ENCODE data around the gene PRSS57.

Gene PRSS57

GRCh38 chr19:663682-664117, 31.6 kb downstream of the PRSS57 start:
- peak overlapping the region; percentile 61 for H3K4me3 ChIP-seq (ENCODE audit: low read depth, low read length)
- peaks cover 4% of the 10 kb centered on the region for H3K4me1 ChIP-seq (ENCODE audit: control insufficient read depth, insufficient read depth, low read length)
- H3K27me3 ChIP-seq (ENCODE audit: control insufficient read depth, insufficient read depth, low read length) = no peaks in the 10 kb centered on the region; the same call in 1 of the 2 replicates
- no peaks in the 10 kb centered on the region for H3K36me3 ChIP-seq (ENCODE audit: control insufficient read depth, insufficient read depth, low read length)
- H3K9ac ChIP-seq (ENCODE audit: low read depth, low read length) = no peak overlapping the region
- H3K9me3 ChIP-seq (ENCODE audit: control insufficient read depth, insufficient read depth, low read length) = no peaks in the 10 kb centered on the region
- H3K27ac ChIP-seq (ENCODE audit: low read depth, low read length) = no peak overlapping the region

GRCh38 chr19:662962-663681, 32.1 kb downstream of the PRSS57 start, which contains the start of gene RNF126:
Gene RNF126, minus strand, starts transcription at chr19:663214. Its CDS starts 93 bp downstream, at chr19:663121.
- H3K9ac ChIP-seq (ENCODE audit: low read depth, low read length) = peak within 1 kb of the TSS; percentile 85
- peak within 1 kb of the TSS; percentile 78 for H3K27ac ChIP-seq (ENCODE audit: low read depth, low read length)
- peaks cover 4% of the 10 kb centered on the region for H3K4me1 ChIP-seq (ENCODE audit: control insufficient read depth, insufficient read depth, low read length)
- no peaks in the 10 kb centered on the region for H3K9me3 ChIP-seq (ENCODE audit: control insufficient read depth, insufficient read depth, low read length)
- H3K4me3 ChIP-seq (ENCODE audit: low read depth, low read length) = peak within 1 kb of the TSS; percentile 87
- H3K36me3 ChIP-seq (ENCODE audit: control insufficient read depth, insufficient read depth, low read length) = no peaks in the 10 kb centered on the region
- H3K27me3 ChIP-seq (ENCODE audit: control insufficient read depth, insufficient read depth, low read length) = no peaks in the 10 kb centered on the region; the same call in 1 of the 2 replicates

- Histone ChIP-seq H3K36me3 (ENCODE audit: control insufficient read depth, insufficient read depth, low read length) (peaks cover 2% of the 10 kb centered on the region; the same call in 1 of the 2 replicates), H3K27me3 (ENCODE audit: control insufficient read depth, insufficient read depth, low read length) (no peaks in the 10 kb centered on the region; the same call in 1 of the 2 replicates), H3K27ac (ENCODE audit: low read depth, low read length) (peak overlapping the region; percentile 78), H3K9ac (ENCODE audit: low read depth, low read length) (peak overlapping the region; percentile 85), H3K4me1 (ENCODE audit: control insufficient read depth, insufficient read depth, low read length) (peaks cover 4% of the 10 kb centered on the region), H3K9me3 (ENCODE audit: control insufficient read depth, insufficient read depth, low read length) (no peaks in the 10 kb centered on the region), H3K4me3 (ENCODE audit: low read depth, low read length) (peak overlapping the region; percentile 87)
Measured at GRCh38 chr19:662207-662961, 32.9 kb downstream of the PRSS57 start.

- H3K4me3 ChIP-seq (ENCODE audit: low read depth, low read length) = peak overlapping the region; percentile 87
- H3K27me3 ChIP-seq (ENCODE audit: control insufficient read depth, insufficient read depth, low read length) = no peaks in the 10 kb centered on the region; the same call in 1 of the 2 replicates
- H3K27ac ChIP-seq (ENCODE audit: low read depth, low read length) = peak overlapping the region; percentile 78
- H3K4me1 ChIP-seq (ENCODE audit: control insufficient read depth, insufficient read depth, low read length) = peaks cover 4% of the 10 kb centered on the region
- H3K36me3 ChIP-seq (ENCODE audit: control insufficient read depth, insufficient read depth, low read length) = peaks cover 4% of the 10 kb centered on the region; the same call in 1 of the 2 replicates
- H3K9ac ChIP-seq (ENCODE audit: low read depth, low read length) = peak overlapping the region; percentile 85
- H3K9me3 ChIP-seq (ENCODE audit: control insufficient read depth, insufficient read depth, low read length) = no peaks in the 10 kb centered on the region
Measured at GRCh38 chr19:661427-662196, 33.6 kb downstream of the PRSS57 start.

- H3K36me3 ChIP-seq (ENCODE audit: control insufficient read depth, insufficient read depth, low read length) = peaks cover 4% of the 10 kb centered on the region; the same call in 1 of the 2 replicates
- no peak overlapping the region for H3K27ac ChIP-seq (ENCODE audit: low read depth, low read length)
Measured at GRCh38 chr19:660793-661426, 34.3 kb downstream of the PRSS57 start.

GRCh38 chr19:658916-659839, 36.1 kb downstream of the PRSS57 start:
- H3K27ac ChIP-seq (ENCODE audit: low read depth, low read length) = no peak overlapping the region
- peaks cover 4% of the 10 kb centered on the region for H3K4me1 ChIP-seq (ENCODE audit: control insufficient read depth, insufficient read depth, low read length)
- H3K36me3 ChIP-seq (ENCODE audit: control insufficient read depth, insufficient read depth, low read length) = peaks cover 6% of the 10 kb centered on the region
- no peak overlapping the region for H3K4me3 ChIP-seq (ENCODE audit: low read depth, low read length)
- H3K27me3 ChIP-seq (ENCODE audit: control insufficient read depth, insufficient read depth, low read length) = no peaks in the 10 kb centered on the region
- no peak overlapping the region for H3K9ac ChIP-seq (ENCODE audit: low read depth, low read length)
- H3K9me3 ChIP-seq (ENCODE audit: control insufficient read depth, insufficient read depth, low read length) = no peaks in the 10 kb centered on the region

More at GRCh38 chr19:660793-661426, 34.3 kb downstream of the PRSS57 start:
- peaks cover 4% of the 10 kb centered on the region for H3K4me1 ChIP-seq (ENCODE audit: control insufficient read depth, insufficient read depth, low read length)
- H3K4me3 ChIP-seq (ENCODE audit: low read depth, low read length) = peak overlapping the region; percentile 87; the same call in 1 of the 2 replicates
- no peaks in the 10 kb centered on the region; the same call in 1 of the 2 replicates for H3K27me3 ChIP-seq (ENCODE audit: control insufficient read depth, insufficient read depth, low read length)
- no peak overlapping the region for H3K9ac ChIP-seq (ENCODE audit: low read depth, low read length)
- H3K9me3 ChIP-seq (ENCODE audit: control insufficient read depth, insufficient read depth, low read length) = no peaks in the 10 kb centered on the region

- H3K4me1 ChIP-seq (ENCODE audit: control insufficient read depth, insufficient read depth, low read length) = peaks cover 4% of the 10 kb centered on the region
- H3K9ac ChIP-seq (ENCODE audit: low read depth, low read length) = no peak overlapping the region
- no peaks in the 10 kb centered on the region for H3K27me3 ChIP-seq (ENCODE audit: control insufficient read depth, insufficient read depth, low read length)
- H3K27ac ChIP-seq (ENCODE audit: low read depth, low read length) = no peak overlapping the region
- no peak overlapping the region for H3K4me3 ChIP-seq (ENCODE audit: low read depth, low read length)
- peaks cover 15% of the 10 kb centered on the region for H3K36me3 ChIP-seq (ENCODE audit: control insufficient read depth, insufficient read depth, low read length)
- no peaks in the 10 kb centered on the region for H3K9me3 ChIP-seq (ENCODE audit: control insufficient read depth, insufficient read depth, low read length)
Measured at GRCh38 chr19:658059-658839, 37.0 kb downstream of the PRSS57 start.

GRCh38 chr19:657611-658010, 37.6 kb downstream of the PRSS57 start:
- peaks cover 4% of the 10 kb centered on the region for H3K4me1 ChIP-seq (ENCODE audit: control insufficient read depth, insufficient read depth, low read length)
- no peak overlapping the region for H3K9ac ChIP-seq (ENCODE audit: low read depth, low read length)
- H3K36me3 ChIP-seq (ENCODE audit: control insufficient read depth, insufficient read depth, low read length) = peaks cover 15% of the 10 kb centered on the region

More at GRCh38 chr19:657611-658010, 37.6 kb downstream of the PRSS57 start:
- Histone ChIP-seq H3K9me3 (ENCODE audit: control insufficient read depth, insufficient read depth, low read length) (no peaks in the 10 kb centered on the region), H3K27me3 (ENCODE audit: control insufficient read depth, insufficient read depth, low read length) (no peaks in the 10 kb centered on the region), H3K4me3 (ENCODE audit: low read depth, low read length) (no peak overlapping the region), H3K27ac (ENCODE audit: low read depth, low read length) (no peak overlapping the region)

Measured in HUES48 (cell line).